SH-SY5Y (cell line): ENCODE measurements around the gene TMEM151A.

Experiments used
- GATA2 ChIP-seq: IDR thresholded peaks from 2 replicates; pipeline ENCODE4 v1.6.1; 2011; ENCODE audit warnings: mild to moderate bottlenecking, low read depth, low read length
- GATA3 ChIP-seq: IDR thresholded peaks from 2 replicates; pipeline ENCODE4 v1.6.1; 2011; ENCODE audit warnings: low read depth, mild to moderate bottlenecking, low read length, moderate library complexity

GRCh38 chr11:66263785-66264184, 27.9 kb upstream of the TMEM151A start:
- TF ChIP-seq GATA3 (no peak), GATA2 (no peak)
